ENCODE measurements around the gene TAB2.

DNA sequence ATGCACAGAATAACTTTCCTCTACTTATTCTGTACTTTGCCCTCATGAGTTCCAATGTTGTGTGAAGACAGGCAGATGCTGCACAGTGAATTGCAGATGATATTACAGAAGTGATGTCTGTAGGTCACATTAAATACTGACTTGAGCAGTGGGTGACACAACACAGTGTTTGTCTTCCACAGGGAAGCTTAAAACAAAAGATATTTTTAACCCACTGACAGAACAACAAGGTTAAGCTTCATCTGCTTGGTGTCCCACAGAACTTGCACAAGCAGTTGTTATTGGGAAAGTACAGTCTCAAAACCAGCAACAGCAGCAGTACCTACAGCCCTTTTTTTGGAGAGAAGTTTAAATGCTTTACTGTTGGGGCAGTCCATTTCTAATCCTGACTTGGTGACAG is 93.0 kb downstream of the TAB2 start:
- TF ChIP-seq, protein P1, sequence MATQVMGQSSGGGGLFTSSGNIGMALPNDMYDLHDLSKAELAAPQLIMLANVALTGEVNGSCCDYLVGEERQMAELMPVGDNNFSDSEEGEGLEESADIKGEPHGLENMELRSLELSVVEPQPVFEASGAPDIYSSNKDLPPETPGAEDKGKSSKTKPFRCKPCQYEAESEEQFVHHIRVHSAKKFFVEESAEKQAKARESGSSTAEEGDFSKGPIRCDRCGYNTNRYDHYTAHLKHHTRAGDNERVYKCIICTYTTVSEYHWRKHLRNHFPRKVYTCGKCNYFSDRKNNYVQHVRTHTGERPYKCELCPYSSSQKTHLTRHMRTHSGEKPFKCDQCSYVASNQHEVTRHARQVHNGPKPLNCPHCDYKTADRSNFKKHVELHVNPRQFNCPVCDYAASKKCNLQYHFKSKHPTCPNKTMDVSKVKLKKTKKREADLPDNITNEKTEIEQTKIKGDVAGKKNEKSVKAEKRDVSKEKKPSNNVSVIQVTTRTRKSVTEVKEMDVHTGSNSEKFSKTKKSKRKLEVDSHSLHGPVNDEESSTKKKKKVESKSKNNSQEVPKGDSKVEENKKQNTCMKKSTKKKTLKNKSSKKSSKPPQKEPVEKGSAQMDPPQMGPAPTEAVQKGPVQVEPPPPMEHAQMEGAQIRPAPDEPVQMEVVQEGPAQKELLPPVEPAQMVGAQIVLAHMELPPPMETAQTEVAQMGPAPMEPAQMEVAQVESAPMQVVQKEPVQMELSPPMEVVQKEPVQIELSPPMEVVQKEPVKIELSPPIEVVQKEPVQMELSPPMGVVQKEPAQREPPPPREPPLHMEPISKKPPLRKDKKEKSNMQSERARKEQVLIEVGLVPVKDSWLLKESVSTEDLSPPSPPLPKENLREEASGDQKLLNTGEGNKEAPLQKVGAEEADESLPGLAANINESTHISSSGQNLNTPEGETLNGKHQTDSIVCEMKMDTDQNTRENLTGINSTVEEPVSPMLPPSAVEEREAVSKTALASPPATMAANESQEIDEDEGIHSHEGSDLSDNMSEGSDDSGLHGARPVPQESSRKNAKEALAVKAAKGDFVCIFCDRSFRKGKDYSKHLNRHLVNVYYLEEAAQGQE (IDR thresholded peaks at IDR 0.05; ENCODE audit: unreplicated experiment), result no peak
- TF ChIP-seq, protein P2, sequence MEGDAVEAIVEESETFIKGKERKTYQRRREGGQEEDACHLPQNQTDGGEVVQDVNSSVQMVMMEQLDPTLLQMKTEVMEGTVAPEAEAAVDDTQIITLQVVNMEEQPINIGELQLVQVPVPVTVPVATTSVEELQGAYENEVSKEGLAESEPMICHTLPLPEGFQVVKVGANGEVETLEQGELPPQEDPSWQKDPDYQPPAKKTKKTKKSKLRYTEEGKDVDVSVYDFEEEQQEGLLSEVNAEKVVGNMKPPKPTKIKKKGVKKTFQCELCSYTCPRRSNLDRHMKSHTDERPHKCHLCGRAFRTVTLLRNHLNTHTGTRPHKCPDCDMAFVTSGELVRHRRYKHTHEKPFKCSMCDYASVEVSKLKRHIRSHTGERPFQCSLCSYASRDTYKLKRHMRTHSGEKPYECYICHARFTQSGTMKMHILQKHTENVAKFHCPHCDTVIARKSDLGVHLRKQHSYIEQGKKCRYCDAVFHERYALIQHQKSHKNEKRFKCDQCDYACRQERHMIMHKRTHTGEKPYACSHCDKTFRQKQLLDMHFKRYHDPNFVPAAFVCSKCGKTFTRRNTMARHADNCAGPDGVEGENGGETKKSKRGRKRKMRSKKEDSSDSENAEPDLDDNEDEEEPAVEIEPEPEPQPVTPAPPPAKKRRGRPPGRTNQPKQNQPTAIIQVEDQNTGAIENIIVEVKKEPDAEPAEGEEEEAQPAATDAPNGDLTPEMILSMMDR (conservative IDR thresholded peaks at IDR 0.05; ENCODE audit: low read depth in 2 of 2), result no peak
